ENCODE results near the gene PSAP. TPM values are rescaled to one million over a fixed set of nuclear protein-coding genes. Genes with fewer than 3 reads are reported as not detected.
A peak's percentile ranks its signal among the peaks of the same experiment; 100 is the strongest.

The PSAP gene
- total and polyA plus RNA-seq, 9 donors: 632 to 3,407 (median 1,118) TPM

DNA sequence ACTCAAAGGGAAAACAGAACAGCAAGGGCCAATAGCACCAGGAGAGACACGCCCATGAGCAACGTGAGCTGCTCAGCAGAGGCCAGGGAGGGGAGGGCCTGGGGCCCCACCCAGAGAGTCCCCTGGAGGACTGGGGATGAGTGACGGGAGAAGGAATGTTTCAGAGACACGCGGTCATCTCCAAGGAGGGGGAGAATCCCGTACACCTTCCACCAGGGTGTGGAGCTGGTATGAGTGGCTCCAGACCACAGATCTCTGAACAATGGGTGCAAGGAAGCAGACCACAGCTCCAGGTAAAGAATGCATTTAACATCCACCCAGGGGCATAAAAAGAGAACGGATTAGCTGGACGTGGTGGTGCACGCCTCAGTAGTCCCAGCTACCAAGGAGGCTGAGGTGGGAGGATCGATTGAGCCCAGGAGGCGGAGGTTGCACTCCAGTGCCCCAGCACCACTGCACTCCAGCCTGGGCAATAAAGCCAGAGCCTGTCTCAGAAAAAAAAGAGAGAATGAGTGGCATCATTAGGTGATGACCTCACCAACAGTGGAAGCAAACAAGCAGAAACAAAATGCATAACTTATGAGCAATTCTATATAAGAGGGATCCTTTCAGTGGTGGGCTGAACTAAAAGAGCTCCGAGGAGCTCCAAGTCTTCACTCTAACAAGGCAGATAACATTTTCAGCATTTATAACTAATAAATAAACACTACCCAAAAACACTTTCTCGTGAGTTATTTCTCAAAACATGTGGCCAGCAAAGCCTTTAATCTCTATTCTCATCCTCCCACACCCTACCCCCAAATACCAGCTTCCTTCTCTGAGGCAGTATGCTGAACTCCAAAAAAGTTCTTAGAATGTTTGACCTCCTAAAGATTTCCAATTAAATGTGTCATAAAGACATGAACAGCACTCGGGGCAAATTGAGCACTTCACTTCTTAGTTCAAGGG, 12.5 kb downstream of the PSAP start:
- 50 to 57% (median 54%) methylated on average over 14 of the region's 14 CpGs for WGBS, 3 donors
- Histone ChIP-seq H3K27me3 (no peaks in the 10 kb centered on the region), H3K9me3 (no peaks in the 10 kb centered on the region), H3K27ac (no peak overlapping the region), H3K36me3 (no peaks in the 10 kb centered on the region), H3K4me1 (ENCODE audit: insufficient read depth) (peaks cover 23% of the 10 kb centered on the region), H3K4me3 (no peak overlapping the region)
- intact Hi-C loops (cut with DNase I): no loop called here
- TF ChIP-seq POLR2A (IDR thresholded peaks at IDR 0.05): no peak
- TF ChIP-seq, protein P1, sequence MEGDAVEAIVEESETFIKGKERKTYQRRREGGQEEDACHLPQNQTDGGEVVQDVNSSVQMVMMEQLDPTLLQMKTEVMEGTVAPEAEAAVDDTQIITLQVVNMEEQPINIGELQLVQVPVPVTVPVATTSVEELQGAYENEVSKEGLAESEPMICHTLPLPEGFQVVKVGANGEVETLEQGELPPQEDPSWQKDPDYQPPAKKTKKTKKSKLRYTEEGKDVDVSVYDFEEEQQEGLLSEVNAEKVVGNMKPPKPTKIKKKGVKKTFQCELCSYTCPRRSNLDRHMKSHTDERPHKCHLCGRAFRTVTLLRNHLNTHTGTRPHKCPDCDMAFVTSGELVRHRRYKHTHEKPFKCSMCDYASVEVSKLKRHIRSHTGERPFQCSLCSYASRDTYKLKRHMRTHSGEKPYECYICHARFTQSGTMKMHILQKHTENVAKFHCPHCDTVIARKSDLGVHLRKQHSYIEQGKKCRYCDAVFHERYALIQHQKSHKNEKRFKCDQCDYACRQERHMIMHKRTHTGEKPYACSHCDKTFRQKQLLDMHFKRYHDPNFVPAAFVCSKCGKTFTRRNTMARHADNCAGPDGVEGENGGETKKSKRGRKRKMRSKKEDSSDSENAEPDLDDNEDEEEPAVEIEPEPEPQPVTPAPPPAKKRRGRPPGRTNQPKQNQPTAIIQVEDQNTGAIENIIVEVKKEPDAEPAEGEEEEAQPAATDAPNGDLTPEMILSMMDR (IDR thresholded peaks at IDR 0.05): no peak
- no peak for TF ChIP-seq EP300 (IDR thresholded peaks at IDR 0.05)
- DNase-seq: no peak

DNA sequence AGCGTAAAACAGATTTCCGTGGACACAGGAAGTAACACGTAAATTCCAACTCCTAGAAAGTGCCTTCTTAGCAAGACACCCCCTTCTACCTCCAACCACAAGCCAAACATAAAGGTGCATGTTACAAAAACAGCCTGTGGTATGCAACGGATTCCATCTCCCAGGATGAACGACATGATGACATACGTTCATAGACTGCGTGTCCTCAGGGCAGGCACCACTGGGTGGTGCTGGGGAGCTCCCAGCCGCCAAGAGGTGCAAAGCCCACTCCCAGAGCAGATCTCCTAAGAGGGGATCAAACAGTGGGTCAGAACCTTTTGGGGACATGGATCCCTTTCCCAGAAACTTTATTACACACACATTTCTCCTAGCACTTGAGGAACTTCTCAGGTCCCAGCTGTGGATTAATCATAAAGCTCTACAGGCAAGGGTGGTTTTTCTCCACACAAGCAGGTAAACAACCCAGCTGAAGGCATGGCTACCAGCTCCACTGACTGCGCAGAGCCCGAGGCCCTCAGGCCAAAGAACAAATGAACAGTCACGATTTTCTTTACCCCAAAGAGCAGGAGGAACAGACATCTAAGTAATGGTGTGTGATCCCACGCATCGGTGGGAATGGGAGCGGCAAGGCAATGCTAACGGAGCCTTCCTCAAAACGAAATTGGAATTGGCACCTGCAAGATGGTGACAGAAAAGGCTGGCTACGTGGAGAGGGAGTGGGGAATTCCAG, 13.8 kb downstream of the PSAP start:
- H3K4me3 ChIP-seq: no peak overlapping the region

GRCh38 chr10:71836596-71836974, 14.5 kb downstream of the PSAP start:
- no peaks in the 10 kb centered on the region for H3K36me3 ChIP-seq
- no peak for DNase-seq
- H3K4me3 ChIP-seq: no peak overlapping the region
- intact Hi-C loops (cut with DNase I): no loop called here
- peaks cover 20% of the 10 kb centered on the region for H3K4me1 ChIP-seq (ENCODE audit: insufficient read depth)
- peak overlapping the region in 1 of 2 donors; percentile 22 for H3K27ac ChIP-seq
- WGBS, 3 donors: 30 to 43% (median 33%) methylated on average over 4 of the region's 4 CpGs
- no peaks in the 10 kb centered on the region for H3K9me3 ChIP-seq
- TF ChIP-seq, protein P1 (IDR thresholded peaks at IDR 0.05): no peak
- TF ChIP-seq EP300 (IDR thresholded peaks at IDR 0.05): no peak
- no peak for TF ChIP-seq POLR2A (IDR thresholded peaks at IDR 0.05)
- no peaks in the 10 kb centered on the region for H3K27me3 ChIP-seq

More for the DNA sequence above, 13.8 kb downstream of the PSAP start:
- Histone ChIP-seq H3K36me3 (no peaks in the 10 kb centered on the region), H3K4me1 (ENCODE audit: insufficient read depth) (peaks cover 20% of the 10 kb centered on the region), H3K27me3 (no peaks in the 10 kb centered on the region), H3K27ac (no peak overlapping the region), H3K9me3 (no peaks in the 10 kb centered on the region)
- intact Hi-C loops (cut with DNase I): no loop called here
- DNase-seq: no peak
- 75 to 78% (median 76%) methylated on average over 17 of the region's 17 CpGs for WGBS, 3 donors
- TF ChIP-seq EP300 (IDR thresholded peaks at IDR 0.05) (no peak), POLR2A (IDR thresholded peaks at IDR 0.05) (no peak)
- TF ChIP-seq, protein P1 (IDR thresholded peaks at IDR 0.05): no peak

DNA sequence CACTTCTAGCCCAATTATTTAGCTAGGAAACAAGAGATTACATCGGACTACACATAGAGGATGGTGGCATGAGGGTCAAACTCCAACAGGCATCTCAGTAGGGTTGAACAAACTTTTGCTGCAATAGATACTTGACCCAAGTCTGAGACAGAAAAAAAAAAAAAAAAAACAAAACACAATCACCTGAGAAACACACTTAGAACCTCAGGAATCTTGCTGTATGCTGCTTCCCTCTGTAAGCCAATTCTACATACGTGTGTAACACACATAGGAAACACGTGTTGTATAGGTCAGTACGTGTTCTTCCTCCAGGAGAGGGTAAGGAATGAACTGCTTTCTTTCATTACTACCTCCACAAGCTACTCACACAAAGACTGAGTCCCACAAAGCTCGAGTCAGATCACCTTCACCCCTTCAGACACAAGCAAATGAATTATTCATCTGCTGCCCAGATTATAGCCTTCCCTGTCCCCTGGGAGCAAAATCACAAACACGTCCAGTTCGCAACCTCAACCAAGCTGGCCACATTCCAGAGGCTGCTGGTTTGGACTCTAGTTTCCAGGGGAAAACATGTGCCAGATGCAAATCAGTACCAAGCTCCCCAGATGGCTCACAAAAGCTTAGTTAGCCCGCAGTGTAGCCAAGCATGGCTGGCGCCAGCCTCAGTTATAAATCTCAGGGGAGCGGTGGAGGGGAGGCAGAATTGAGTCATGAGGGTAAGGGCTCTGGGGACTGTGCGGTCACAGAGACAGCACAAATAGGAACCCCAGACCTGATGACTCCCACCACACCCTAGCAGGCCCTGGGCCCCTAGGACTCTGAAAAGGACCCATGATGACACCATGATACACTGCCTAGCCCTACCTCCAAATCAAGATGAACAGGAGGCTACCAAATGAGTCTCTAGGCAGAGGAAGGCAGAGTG, 15.1 kb downstream of the PSAP start:
- no peaks in the 10 kb centered on the region for H3K36me3 ChIP-seq
- TF ChIP-seq, protein P1 (IDR thresholded peaks at IDR 0.05): no peak
- TF ChIP-seq EP300 (IDR thresholded peaks at IDR 0.05) (no peak), POLR2A (IDR thresholded peaks at IDR 0.05) (no peak)
- H3K27ac ChIP-seq: peak overlapping the region in 1 of 2 donors; percentile 22
- H3K9me3 ChIP-seq: no peaks in the 10 kb centered on the region
- no peak overlapping the region for H3K4me3 ChIP-seq
- peaks cover 20% of the 10 kb centered on the region for H3K4me1 ChIP-seq (ENCODE audit: insufficient read depth)
- WGBS, 3 donors: 44 to 50% (median 45%) methylated on average over 11 of the region's 11 CpGs
- intact Hi-C loops (cut with DNase I): no loop called here
- no peaks in the 10 kb centered on the region for H3K27me3 ChIP-seq
- DNase-seq: peak; percentile 45 to 71 (median 55)
